B cell (primary cell): ENCODE results near the gene LSM14A. TPM values are rescaled to one million over a fixed set of nuclear protein-coding genes. Genes with fewer than 3 reads are reported as not detected.

ENCODE experiments used
- ATAC-seq: fragments of 200-7000 bp; cut with Tn5 transposase; one replicate; pipeline ENCODE4 v1.10.0; 2021; ENCODE audit warnings: low read depth, mild to moderate bottlenecking, moderate number of reproducible peaks, moderate library complexity
- CTCF ChIA-PET: fragments of 350-600 bp; sonication (Branson Sonifier 250); formaldehyde crosslinking; loops from one replicate; lab custom pipeline; 2021; ENCODE audit warnings: antibody characterized with exemption, inconsistent platforms; lab: Charles Lee
- POLR2A ChIA-PET: fragments of 350-600 bp; sonication (Branson Sonifier 250); formaldehyde crosslinking; loops from one replicate; lab custom pipeline; 2021; ENCODE audit warnings: antibody characterized with exemption; lab: Charles Lee
- DNase-seq: peaks from one replicate; pipeline ENCODE4 v3.0.0; 2013
- H2AFZ ChIP-seq: 2 replicates; pipeline ENCODE4 v1.6.1; 2012; ENCODE audit warnings: mild to moderate bottlenecking, low read depth, low read length; ENCODE audit not compliant: insufficient read depth, poor library complexity, severe bottlenecking
- H3K27ac ChIP-seq, 2 donors: 1 replicate in 1 of 2; 2 replicates in 1 of 2; pipeline ENCODE4 v1.5.1; 2012 to 2013; ENCODE audit warnings: low read length in 2 of 2, mild to moderate bottlenecking in 2 of 2, moderate library complexity in 1 of 2
- H3K27me3 ChIP-seq, 4 experiments: fragments of 200-600 bp in 1 of 4; sonication (generic) in 1 of 4; replicated peaks in 1 of 4; 1 replicate in 2 of 4; 2 replicates in 2 of 4; pipeline versions ENCODE4 v1.6.1 to v1.7.0; 2013 to 2016; ENCODE audit warnings: low read length in 3 of 4, mild to moderate bottlenecking in 2 of 4, mixed read lengths in 1 of 4, moderate library complexity in 1 of 4; ENCODE audit not compliant: insufficient read depth in 4 of 4, control insufficient read depth in 3 of 4; ENCODE audit errors: control extremely low read depth in 1 of 4
- H3K36me3 ChIP-seq, 2 experiments: replicated peaks in 1 of 2; 1 replicate in 1 of 2; 2 replicates in 1 of 2; pipeline versions ENCODE4 v1.6.1 to v1.7.1; 2013; ENCODE audit warnings: low read length in 1 of 2; ENCODE audit not compliant: insufficient read depth in 2 of 2, control insufficient read depth in 1 of 2; ENCODE audit errors: control extremely low read depth in 1 of 2, extremely low read depth in 1 of 2
- H3K4me1 ChIP-seq, 2 donors: fragments of 200-600 bp in 1 of 2; sonication (generic) in 1 of 2; 1 replicate in 1 of 2; 2 replicates in 1 of 2; pipeline versions ENCODE4 v1.5.1 to v1.6.1; 2013 to 2017; ENCODE audit warnings: low read length in 2 of 2; ENCODE audit not compliant: control insufficient read depth in 2 of 2, insufficient read depth in 2 of 2
- H3K4me2 ChIP-seq: replicated peaks from 2 replicates; pipeline ENCODE3; 2012; ENCODE audit warnings: mild to moderate bottlenecking, low read depth, low read length; ENCODE audit not compliant: poor library complexity, severe bottlenecking
- H3K4me3 ChIP-seq, 5 experiments: fragments of 200-600 bp in 1 of 5; sonication (generic) in 1 of 5; 1 replicate in 3 of 5; 2 replicates in 2 of 5; pipeline versions ENCODE4 v1.5.1 to v1.7.0; 2011 to 2016; ENCODE audit warnings: low read length in 4 of 5, mild to moderate bottlenecking in 4 of 5, low read depth in 2 of 5, control low read depth in 1 of 5, moderate library complexity in 1 of 5; ENCODE audit not compliant: insufficient read depth in 1 of 5; ENCODE audit errors: control extremely low read depth in 1 of 5, extremely low read depth in 1 of 5
- H3K79me2 ChIP-seq: fragments of 200-600 bp; sonication (generic); one replicate; pipeline ENCODE4 v1.6.0; 2016; ENCODE audit warnings: low read length; ENCODE audit not compliant: control insufficient read depth, insufficient read depth
- H3K9ac ChIP-seq: fragments of 200-600 bp; sonication (generic); 2 replicates; pipeline ENCODE4 v1.6.1; 2017; ENCODE audit warnings: mild to moderate bottlenecking, low read length, moderate library complexity
- H3K9me3 ChIP-seq, 3 donors: one replicate each; pipeline versions ENCODE4 v1.6.1 to v1.7.1; 2013; ENCODE audit warnings: low read length in 2 of 3; ENCODE audit not compliant: control insufficient read depth in 2 of 3, insufficient read depth in 1 of 3; ENCODE audit errors: control extremely low read depth in 1 of 3
- H4K20me1 ChIP-seq: 2 replicates; pipeline ENCODE4 v1.6.0; 2012; ENCODE audit warnings: mild to moderate bottlenecking, low read length; ENCODE audit not compliant: insufficient read depth, control insufficient read depth, poor library complexity, severe bottlenecking
- H3K27ac Mint-ChIP-seq: one replicate; pipeline ENCODE4 v1.8.0; 2021; ENCODE audit warnings: mixed read lengths
- H3K27me3 Mint-ChIP-seq: one replicate; pipeline ENCODE4 v1.8.0; 2021; ENCODE audit warnings: mixed read lengths
- H3K4me1 Mint-ChIP-seq: one replicate; pipeline ENCODE4 v1.8.0; 2021; ENCODE audit warnings: mixed read lengths
- H3K4me3 Mint-ChIP-seq: one replicate; pipeline ENCODE4 v1.8.0; 2021; ENCODE audit warnings: mixed read lengths
- H3K9me3 Mint-ChIP-seq: one replicate; pipeline ENCODE4 v1.8.0; 2022; ENCODE audit warnings: mixed read lengths; ENCODE audit not compliant: insufficient read depth
- CTCF ChIP-seq: fragments of 200-600 bp; IDR thresholded peaks from one replicate; pipeline ENCODE4 v1.8.0; 2022; ENCODE audit warnings: antibody characterized with exemption, mild to moderate bottlenecking
- WGBS: methylation state at CpG from one replicate; pipeline ENCODE4 v1.1.5; 2013; ENCODE audit warnings: missing lambda C conversion rate; ENCODE audit not compliant: insufficient coverage; 5-methylcytosine and 5-hydroxymethylcytosine counted together
- intact Hi-C: fragments of 100-400 bp; cut with micrococcal nuclease; formaldehyde crosslinking; loops from one replicate; pipeline ENCODE4 v1.10.0; 2022
- polyA plus RNA-seq: library from polyadenylated mRNA; depleted of rRNA; stranded (reverse); fragments of >200 nt; gene quantifications from 2 replicates; pipeline ENCODE4 v1.2.3, GENCODE V29; 2012
- total RNA-seq, 2 donors: library from RNA; stranded (reverse); fragments of 120-200 nt in 1 of 2; gene quantifications; 1 replicate in 1 of 2; 2 replicates in 1 of 2; pipeline versions ENCODE4 v1.2.3 to v1.2.4, GENCODE V29; 2013 to 2022

The LSM14A gene
- total and polyA plus RNA-seq, 2 donors (not counting 1 experiment from before 2014, with no cell fraction given) = 90.7 to 163 TPM

DNA sequence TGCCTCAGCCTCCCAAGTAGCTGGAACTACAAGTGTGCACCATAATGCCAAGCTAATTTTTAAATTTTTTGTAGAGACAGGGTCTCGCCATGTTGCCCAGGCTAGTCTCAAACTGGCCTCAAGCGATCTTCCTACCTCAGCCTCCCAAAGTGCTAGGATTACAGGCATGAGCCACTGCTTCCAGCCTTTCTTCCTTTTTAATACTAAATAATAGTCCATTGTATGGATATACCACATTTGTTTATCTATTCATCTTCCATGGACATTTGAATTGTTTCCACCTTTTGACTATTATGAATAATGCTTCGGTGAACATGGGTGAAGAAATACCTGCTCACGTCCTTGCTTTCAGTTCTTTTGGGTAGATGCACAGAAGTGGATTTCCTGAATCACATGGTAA lies 106.5 kb downstream of the LSM14A start:
- Histone ChIP-seq H3K4me3 (no peak overlapping the region), H3K27me3 (no peaks in the 10 kb centered on the region), H3K79me2 (peaks cover 100% of the 10 kb centered on the region), H3K4me1 (peaks cover 30 to 31% of the 10 kb centered on the region in 2 donors), H3K27ac (no peak overlapping the region), H3K36me3 (peaks cover 0 to 11% of the 10 kb centered on the region in 2 experiments), H2AFZ (no peak overlapping the region), H3K9me3 (no peaks in the 10 kb centered on the region), H3K9ac (no peak overlapping the region), H4K20me1 (peaks cover 7% of the 10 kb centered on the region), H3K4me2 (no peak overlapping the region)
- no peaks in the 10 kb centered on the region for H3K9me3 Mint-ChIP-seq
- ATAC-seq (no peak), DNase-seq (no peak)
- no peak overlapping the region for H3K4me3 Mint-ChIP-seq
- 100% methylated on average over 2 of the region's 4 CpGs for WGBS
- ChIA-PET CTCF (interaction anchor here (1.1 kb wide), 1 partner anchor 12 kb away, joined by 4 read pairs; no protein-coding TSS in a partner anchor), POLR2A (interaction anchor here (0.6 kb wide), 1 partner anchor 8 kb away, joined by 3 read pairs; no protein-coding TSS in a partner anchor)
- no peaks in the 10 kb centered on the region for H3K27me3 Mint-ChIP-seq
- TF ChIP-seq CTCF = no peak
- peaks cover 59% of the 10 kb centered on the region for H3K4me1 Mint-ChIP-seq
- H3K27ac Mint-ChIP-seq = no peak overlapping the region
- intact Hi-C loops = no loop called here

Other genes with a start within 250 kb of the LSM14A start
- 53.6 and 55.6 TPM in 2 replicates for gene GARRE1, start 82.0 kb downstream of the LSM14A start, total RNA-seq
- 26.3 and 32.8 TPM in 2 replicates for gene GARRE1, start 82.0 kb downstream of the LSM14A start, polyA plus RNA-seq
- gene GPI, start 192.7 kb downstream of the LSM14A start, total RNA-seq = 99.3 and 102 TPM in 2 replicates
- gene GPI, start 192.7 kb downstream of the LSM14A start, polyA plus RNA-seq = 60.4 and 74.5 TPM in 2 replicates
- gene PDCD2L, start 231.9 kb downstream of the LSM14A start, total RNA-seq = 11.3 and 12.6 TPM in 2 replicates
- gene PDCD2L, start 231.9 kb downstream of the LSM14A start, polyA plus RNA-seq = 14.2 and 16.7 TPM in 2 replicates